ENCODE results near the gene CFAP77. TPM values are rescaled to one million over a fixed set of nuclear protein-coding genes. Genes with fewer than 3 reads are reported as not detected.

The CFAP77 gene
- polyA plus RNA-seq, 3 donors = not detected

GRCh38 chr9:132497731-132498130, 87.7 kb downstream of the CFAP77 start:
- Histone ChIP-seq H2AFZ (ENCODE audit: insufficient read depth, low read depth, low read length, poor library complexity, severe bottlenecking) (no peak overlapping the region), H3K27ac (ENCODE audit: low read depth in 1 of 2, low read length in 2 of 2) (no peak overlapping the region), H3K27me3 (ENCODE audit: control insufficient read depth in 2 of 2, insufficient read depth in 2 of 2, low read length in 2 of 2) (no peaks in the 10 kb centered on the region), H3K4me1 (ENCODE audit: control insufficient read depth in 1 of 2, insufficient read depth in 2 of 2, low read length in 2 of 2) (no peaks in the 10 kb centered on the region), H4K20me1 (ENCODE audit: insufficient read depth, low read length) (no peaks in the 10 kb centered on the region), H3K4me2 (replicated peaks; ENCODE audit: extremely low read depth, low read length, poor library complexity, severe bottlenecking) (no peak overlapping the region), H3K9ac (ENCODE audit: insufficient read depth, low read length, poor library complexity, severe bottlenecking) (no peak overlapping the region), H3K4me3 (replicated peaks in 1 of 3; ENCODE audit: low read depth in 2 of 3, low read length in 3 of 3) (no peak overlapping the region), H3K9me3 (replicated peaks in 1 of 2; ENCODE audit: control insufficient read depth in 1 of 2, insufficient read depth in 1 of 2, low read length in 2 of 2) (no peaks in the 10 kb centered on the region), H3K79me2 (ENCODE audit: insufficient read depth, low read length) (no peaks in the 10 kb centered on the region), H3K36me3 (replicated peaks in 1 of 2; ENCODE audit: control insufficient read depth in 1 of 2, insufficient read depth in 2 of 2, low read length in 2 of 2) (no peaks in the 10 kb centered on the region)
- H3K27me3 Mint-ChIP-seq (ENCODE audit: low read depth in 3 of 3) = peaks cover 4 to 8% (median 5%) of the 10 kb centered on the region in 3 donors
- peak overlapping the region in 1 of 7 donors; percentile 33 for H3K27ac Mint-ChIP-seq
- DNase-seq = no peak
- no peak overlapping the region for H3K4me3 Mint-ChIP-seq
- peaks cover 0 to 4% (median 0%) of the 10 kb centered on the region in 7 donors for H3K9me3 Mint-ChIP-seq
- WGBS (ENCODE audit: insufficient coverage) = 86% methylated on average over 14 of the region's 16 CpGs
- no peak for TF ChIP-seq CTCF (IDR thresholded peaks at IDR 0.05)
- intact Hi-C loops (cut with micrococcal nuclease) = no loop called here
- H3K4me1 Mint-ChIP-seq = no peaks in the 10 kb centered on the region
- no peaks in the 10 kb centered on the region for H3K36me3 Mint-ChIP-seq

- no peak overlapping the region for H3K9ac ChIP-seq (ENCODE audit: insufficient read depth, low read length, poor library complexity, severe bottlenecking)
- H3K4me2 ChIP-seq (replicated peaks; ENCODE audit: extremely low read depth, low read length, poor library complexity, severe bottlenecking) = no peak overlapping the region
- H3K4me3 ChIP-seq (replicated peaks in 1 of 3; ENCODE audit: low read depth in 2 of 3, low read length in 3 of 3) = no peak overlapping the region
- no peaks in the 10 kb centered on the region for H3K36me3 Mint-ChIP-seq
- no peaks in the 10 kb centered on the region for H3K4me1 ChIP-seq (ENCODE audit: control insufficient read depth in 1 of 2, insufficient read depth in 2 of 2, low read length in 2 of 2)
- no peaks in the 10 kb centered on the region for H4K20me1 ChIP-seq (ENCODE audit: insufficient read depth, low read length)
- no peak overlapping the region for H3K27ac ChIP-seq (ENCODE audit: low read depth in 1 of 2, low read length in 2 of 2)
- peak overlapping the region in 1 of 7 donors; percentile 33 for H3K27ac Mint-ChIP-seq
- intact Hi-C loops (cut with micrococcal nuclease) = no loop called here
- H3K36me3 ChIP-seq (replicated peaks in 1 of 2; ENCODE audit: control insufficient read depth in 1 of 2, insufficient read depth in 2 of 2, low read length in 2 of 2) = no peaks in the 10 kb centered on the region
- no peak overlapping the region for H3K4me3 Mint-ChIP-seq
- DNase-seq = no peak
- peaks cover 0 to 4% (median 0%) of the 10 kb centered on the region in 7 donors for H3K9me3 Mint-ChIP-seq
- peaks cover 5 to 8% (median 8%) of the 10 kb centered on the region in 3 donors for H3K27me3 Mint-ChIP-seq (ENCODE audit: low read depth in 3 of 3)
- no peaks in the 10 kb centered on the region for H3K4me1 Mint-ChIP-seq
- no peaks in the 10 kb centered on the region for H3K9me3 ChIP-seq (replicated peaks in 1 of 2; ENCODE audit: control insufficient read depth in 1 of 2, insufficient read depth in 1 of 2, low read length in 2 of 2)
- TF ChIP-seq CTCF (IDR thresholded peaks at IDR 0.05) = no peak
- H2AFZ ChIP-seq (ENCODE audit: insufficient read depth, low read depth, low read length, poor library complexity, severe bottlenecking) = no peak overlapping the region
- H3K27me3 ChIP-seq (ENCODE audit: control insufficient read depth in 2 of 2, insufficient read depth in 2 of 2, low read length in 2 of 2) = no peaks in the 10 kb centered on the region
- WGBS (ENCODE audit: insufficient coverage) = 88% methylated on average over 20 of the region's 20 CpGs
- no peaks in the 10 kb centered on the region for H3K79me2 ChIP-seq (ENCODE audit: insufficient read depth, low read length)
Observed at GRCh38 chr9:132498531-132499210, 88.7 kb downstream of the CFAP77 start.
